ENCODE data around the gene TMEM154.

TMEM154 gene

DNA sequence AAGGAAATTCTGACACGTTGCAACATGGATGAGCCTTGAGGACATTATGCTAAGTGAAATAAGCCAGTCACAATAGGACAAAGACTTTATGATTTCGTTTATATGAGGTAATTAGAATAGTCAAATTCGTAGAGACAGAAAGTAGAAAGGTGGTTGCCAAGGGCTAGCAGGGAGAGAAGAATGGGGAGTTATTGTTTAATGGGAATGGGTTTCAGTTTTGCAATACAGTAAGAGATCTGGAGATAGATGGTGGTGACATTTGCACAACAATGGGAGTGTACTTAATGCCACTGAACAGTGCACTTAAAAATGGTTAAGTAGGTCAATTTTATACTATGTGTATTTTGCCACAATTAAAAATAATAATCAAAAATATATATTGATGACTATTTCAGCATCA is 43.4 kb upstream of the TMEM154 start:
- no peak for DNase-seq
- Histone ChIP-seq H3K27me3 (replicated peaks) (no peaks in the 10 kb centered on the region), H3K4me3 (ENCODE audit: low read depth, low read length) (no peak overlapping the region), H3K27ac (no peak overlapping the region), H3K36me3 (replicated peaks) (no peaks in the 10 kb centered on the region)
- in situ Hi-C loops (cut with HindIII; ENCODE audit: low pct_ligation_motif_present, low sequenced_read_pairs) = no loop called here
- TF ChIP-seq CTCF (IDR thresholded peaks at IDR 0.05; ENCODE audit: low read depth, low read length, missing control alignments) = no peak

DNA sequence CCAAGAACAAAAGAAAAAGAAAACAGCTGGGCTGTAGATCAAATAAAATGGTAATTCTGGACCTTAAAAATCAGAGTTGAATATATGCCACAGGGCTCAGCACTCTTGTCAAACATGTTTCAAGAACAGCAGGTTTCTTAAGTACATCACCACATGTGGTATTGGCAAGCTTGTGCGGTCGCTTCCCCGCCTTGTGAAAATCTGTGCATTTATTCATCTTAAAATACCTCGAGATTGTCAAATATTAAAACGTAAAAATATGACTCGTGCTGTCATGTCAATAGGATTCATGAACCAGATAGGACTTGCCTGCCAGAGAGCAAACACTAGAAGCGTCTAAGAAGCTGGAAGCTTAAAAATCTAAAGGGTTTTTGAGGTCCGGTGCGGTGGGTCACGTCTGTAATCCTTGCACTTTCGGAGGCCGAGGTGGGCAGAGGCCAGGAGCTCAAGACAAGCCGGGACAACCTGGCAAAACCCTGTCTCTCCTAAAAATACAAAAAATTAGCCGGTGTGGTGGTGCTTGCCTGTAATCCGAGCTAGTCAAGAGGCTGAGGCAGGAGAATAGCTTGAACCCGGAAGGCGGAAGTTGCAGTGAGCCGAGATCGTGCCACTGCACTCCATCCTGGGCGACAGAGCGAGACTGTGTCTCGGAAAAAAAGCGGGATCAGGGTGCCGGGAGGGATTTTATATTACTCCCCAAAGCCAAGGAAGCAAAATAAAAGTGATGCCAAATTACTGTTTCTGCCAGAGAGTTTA is 40.2 kb upstream of the TMEM154 start:
- no peak for TF ChIP-seq CTCF (IDR thresholded peaks at IDR 0.05; ENCODE audit: low read depth, low read length, missing control alignments)
- no peaks in the 10 kb centered on the region for H3K36me3 ChIP-seq (replicated peaks)
- H3K4me3 ChIP-seq (ENCODE audit: low read depth, low read length) = no peak overlapping the region
- H3K27me3 ChIP-seq (replicated peaks) = no peaks in the 10 kb centered on the region
- in situ Hi-C loops (cut with HindIII; ENCODE audit: low pct_ligation_motif_present, low sequenced_read_pairs) = no loop called here
- no peak overlapping the region for H3K27ac ChIP-seq
- DNase-seq = no peak

- Histone ChIP-seq H3K36me3 (replicated peaks) (no peaks in the 10 kb centered on the region), H3K27ac (no peak overlapping the region), H3K4me3 (ENCODE audit: low read depth, low read length) (no peak overlapping the region), H3K27me3 (replicated peaks) (no peaks in the 10 kb centered on the region)
- in situ Hi-C loops (cut with HindIII; ENCODE audit: low pct_ligation_motif_present, low sequenced_read_pairs) = no loop called here
- no peak for DNase-seq
- no peak for TF ChIP-seq CTCF (IDR thresholded peaks at IDR 0.05; ENCODE audit: low read depth, low read length, missing control alignments)
These were observed 39.5 kb upstream of the TMEM154 start for GRCh38 chr4:152719291-152719690.

DNA sequence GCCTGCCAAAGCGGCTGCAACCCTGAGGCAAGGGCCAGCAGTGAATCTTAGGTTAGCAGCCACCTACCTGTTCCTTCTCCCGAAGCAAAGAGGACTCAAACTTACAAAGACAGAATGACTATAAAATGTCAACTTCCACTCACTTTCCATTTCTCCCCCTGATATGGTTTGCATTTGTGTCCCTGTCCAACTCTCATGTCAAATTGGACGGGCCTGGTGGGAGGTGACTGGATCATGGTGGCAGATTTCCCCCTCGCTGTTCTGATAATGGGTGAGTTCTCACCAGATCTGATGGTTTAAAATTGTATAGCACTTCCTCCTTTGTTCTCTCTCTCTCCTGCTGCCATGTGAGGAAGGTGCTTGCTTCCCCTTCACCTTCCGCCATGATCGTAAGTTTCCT is 35.3 kb upstream of the TMEM154 start:
- H3K36me3 ChIP-seq (replicated peaks) = no peaks in the 10 kb centered on the region
- TF ChIP-seq CTCF (IDR thresholded peaks at IDR 0.05; ENCODE audit: low read depth, low read length, missing control alignments) = no peak
- H3K4me3 ChIP-seq (ENCODE audit: low read depth, low read length) = no peak overlapping the region
- H3K27ac ChIP-seq = no peak overlapping the region
- in situ Hi-C loops (cut with HindIII; ENCODE audit: low pct_ligation_motif_present, low sequenced_read_pairs) = no loop called here
- DNase-seq = no peak
- no peaks in the 10 kb centered on the region for H3K27me3 ChIP-seq (replicated peaks)

DNA sequence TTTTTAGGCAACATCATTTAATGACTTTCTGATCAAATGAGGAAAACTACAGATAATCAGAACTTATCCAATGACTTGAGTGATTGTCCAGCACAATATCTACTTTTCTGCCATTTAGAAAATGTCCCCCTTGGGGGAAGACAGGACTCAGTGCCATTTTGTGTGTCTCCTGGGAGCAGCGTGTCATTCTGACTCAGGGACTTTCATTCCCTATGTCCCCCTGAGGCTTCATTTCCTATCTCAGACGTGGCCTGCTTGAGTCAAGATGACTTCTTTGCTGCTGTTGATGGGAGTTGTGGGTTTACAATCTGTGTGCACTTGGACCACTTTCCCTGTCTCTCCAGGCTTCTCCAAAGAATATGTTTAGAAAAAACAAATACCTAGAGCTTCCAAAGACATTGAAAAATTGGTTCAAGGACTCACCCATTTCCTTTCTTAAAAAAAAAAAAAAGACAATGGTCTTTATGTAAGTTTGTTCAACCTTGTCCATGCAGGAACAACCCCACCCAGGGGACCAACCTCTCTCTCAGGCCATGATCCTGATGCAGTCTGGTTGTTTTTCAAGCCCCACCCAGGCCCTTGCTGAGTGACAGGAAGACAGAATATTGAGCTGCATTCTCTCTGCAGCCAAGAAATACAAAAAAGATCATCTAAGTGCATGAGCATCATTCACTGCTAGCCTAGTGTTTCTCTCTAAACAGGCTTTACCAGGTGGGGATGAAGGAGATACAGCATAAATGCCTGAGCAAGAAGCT is 34.3 kb upstream of the TMEM154 start:
- no peak overlapping the region for H3K4me3 ChIP-seq (ENCODE audit: low read depth, low read length)
- no peak for DNase-seq
- no peaks in the 10 kb centered on the region for H3K27me3 ChIP-seq (replicated peaks)
- no peak for TF ChIP-seq CTCF (IDR thresholded peaks at IDR 0.05; ENCODE audit: low read depth, low read length, missing control alignments)
- H3K36me3 ChIP-seq (replicated peaks) = no peaks in the 10 kb centered on the region
- no peak overlapping the region for H3K27ac ChIP-seq
- in situ Hi-C loops (cut with HindIII; ENCODE audit: low pct_ligation_motif_present, low sequenced_read_pairs) = no loop called here
